GM21526 (cell line): ENCODE data around the gene ZNRF3.
"Not testable (repeated sequence)": the region's sequence is repeated elsewhere in the genome, so short reads cannot be mapped to it uniquely, and the experiment has no call there.

Experiments
- ATAC-seq: cut with Tn5 transposase; IDR thresholded peaks from one replicate; pipeline ENCODE4 v1.9.1; 2021; ENCODE audit warnings: moderate library complexity; ENCODE audit not compliant: unreplicated experiment, low FRiP score

The ZNRF3 gene

DNA sequence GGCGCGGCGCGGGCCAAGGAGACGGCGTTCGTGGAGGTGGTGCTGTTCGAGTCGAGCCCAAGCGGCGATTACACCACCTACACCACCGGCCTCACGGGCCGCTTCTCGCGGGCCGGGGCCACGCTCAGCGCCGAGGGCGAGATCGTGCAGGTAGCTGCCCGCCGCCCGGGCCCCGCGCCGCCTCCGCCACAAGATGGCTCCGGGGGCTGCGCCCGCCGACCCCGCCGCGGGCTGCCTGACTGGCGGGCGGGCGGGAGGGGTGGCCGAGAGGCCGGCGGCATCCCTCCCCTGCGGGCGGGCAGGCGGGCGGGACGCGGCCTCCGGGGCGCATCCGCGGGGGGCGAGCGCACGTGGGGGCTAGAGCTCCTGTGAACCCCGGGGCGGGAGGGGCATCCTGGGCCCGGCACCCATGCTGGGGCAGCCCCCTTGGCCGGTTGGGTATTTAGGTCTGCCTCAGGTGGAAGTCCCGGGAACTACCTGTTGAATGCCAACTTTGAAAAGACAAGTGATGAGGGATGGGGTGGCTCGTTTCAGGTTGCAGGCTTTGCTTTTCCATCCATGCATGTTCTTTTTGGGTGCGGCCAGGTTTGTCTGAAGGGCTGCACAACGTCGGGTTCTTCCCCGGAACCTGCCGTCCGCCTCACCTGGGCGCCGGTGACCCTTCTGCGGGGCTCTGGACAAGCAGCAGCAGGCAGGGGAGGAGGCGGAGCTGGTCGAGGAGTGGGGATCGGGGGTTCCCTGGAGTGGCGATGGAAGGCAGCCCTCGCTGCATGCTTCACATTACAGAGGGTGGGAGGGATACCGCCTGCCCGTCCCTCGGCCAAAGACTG lies 760 bp downstream of the ZNRF3 start:
- ATAC-seq: no peak

- no peak for ATAC-seq
Observed at GRCh38 chr22:28884747-28885350, 1.5 kb downstream of the ZNRF3 start.

DNA sequence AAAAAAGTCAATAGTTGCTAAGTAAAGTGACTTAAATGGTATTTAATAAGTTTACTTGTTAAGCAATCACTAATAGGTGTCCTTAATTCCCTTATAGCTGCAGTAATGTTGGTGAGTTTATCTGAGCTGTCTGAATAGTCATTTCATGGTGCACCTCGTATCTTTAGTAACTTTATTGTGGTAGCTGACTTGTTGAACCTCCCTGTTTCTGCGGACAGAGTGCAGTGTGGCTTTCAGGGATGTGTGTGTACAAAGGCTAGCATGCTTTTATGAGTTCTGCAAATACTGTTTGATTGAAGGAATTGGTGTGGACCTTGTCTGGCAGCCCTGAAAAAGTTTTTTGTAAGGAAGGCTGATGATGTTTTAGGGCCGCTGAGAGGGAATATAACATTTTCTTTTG lies 2.6 kb downstream of the ZNRF3 start:
- no peak for ATAC-seq

DNA sequence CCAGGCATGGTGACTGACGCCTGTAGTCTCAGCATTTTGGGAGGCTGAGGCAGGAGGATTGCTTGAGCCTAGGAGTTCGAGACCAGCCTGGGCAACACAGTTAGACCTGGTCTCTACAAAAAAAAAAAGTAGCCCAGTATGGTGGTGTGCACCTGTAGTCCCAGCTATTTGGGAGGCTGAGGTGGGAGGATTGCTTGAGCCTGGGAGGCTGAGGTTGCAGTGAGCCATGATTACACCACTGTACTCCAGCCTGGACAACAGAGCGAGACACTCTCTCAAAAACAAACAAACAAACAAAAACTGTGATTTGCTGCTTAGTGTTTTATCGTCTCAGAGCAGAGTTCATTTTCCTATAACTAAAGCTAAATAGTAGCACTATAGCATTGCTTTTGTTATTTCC lies 3.3 kb downstream of the ZNRF3 start:
- ATAC-seq: not testable (repeated sequence)

DNA sequence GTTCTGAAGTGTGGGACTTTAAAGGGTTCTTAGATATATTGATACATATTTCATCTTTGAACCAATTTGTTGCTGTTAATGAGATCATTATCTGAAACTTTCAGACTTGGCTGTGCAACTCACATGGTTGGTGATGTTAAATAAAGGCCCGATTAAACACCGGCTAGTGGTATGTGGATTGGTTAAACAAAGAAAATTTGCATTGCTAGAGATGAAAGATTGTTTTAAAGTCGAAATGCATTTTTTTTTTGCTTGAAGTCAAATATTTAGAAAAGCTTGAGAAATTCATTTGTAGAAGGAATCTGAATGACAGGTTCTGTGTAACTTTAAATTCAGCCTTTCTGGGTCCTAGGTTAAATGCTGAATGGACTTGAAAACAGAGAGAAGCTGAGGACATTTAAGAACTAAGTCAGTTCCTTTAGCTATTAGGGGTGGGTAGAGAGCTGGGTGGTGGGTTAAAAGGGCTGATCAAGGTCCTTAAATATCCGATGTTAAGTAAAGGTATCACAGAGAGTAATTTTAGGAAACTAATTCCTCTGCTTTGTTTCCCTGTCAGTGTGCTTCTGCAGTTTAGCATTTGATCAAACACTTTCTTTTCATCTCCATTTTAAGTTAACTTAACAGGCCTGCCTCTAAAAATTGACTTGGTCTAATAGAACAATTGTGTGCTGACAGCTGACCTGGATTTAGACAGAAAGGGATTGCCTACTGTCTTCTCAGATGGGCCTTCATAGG lies 4.5 kb downstream of the ZNRF3 start:
- ATAC-seq: no peak

DNA sequence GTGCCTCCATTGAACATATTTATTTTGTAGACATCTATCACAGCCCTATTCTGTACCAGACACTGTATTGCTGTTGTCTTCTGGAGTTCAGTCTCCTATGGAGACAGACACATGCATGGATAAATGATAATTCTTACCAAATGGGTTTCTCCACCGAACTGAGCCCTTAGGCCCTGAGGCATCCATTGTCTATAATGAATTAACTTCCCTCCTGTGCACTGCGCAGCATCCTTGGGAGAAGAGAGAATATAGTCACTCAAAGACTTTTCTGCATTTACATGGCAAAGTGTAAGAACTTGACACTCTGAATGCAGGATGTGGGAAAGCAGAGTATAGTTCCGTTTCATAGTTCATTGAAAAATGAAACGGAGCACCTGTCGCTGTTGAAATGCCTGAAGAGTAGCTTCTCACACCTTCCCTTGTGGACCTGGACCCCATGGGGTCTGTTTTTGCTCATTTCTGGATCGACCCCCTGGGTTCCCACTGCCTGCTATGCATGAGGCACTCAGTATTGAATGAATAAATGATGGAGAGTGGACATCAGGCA lies 6.2 kb downstream of the ZNRF3 start:
- ATAC-seq: no peak

- ATAC-seq: no peak
Observed at GRCh38 chr22:28891156-28891733, 7.9 kb downstream of the ZNRF3 start.

DNA sequence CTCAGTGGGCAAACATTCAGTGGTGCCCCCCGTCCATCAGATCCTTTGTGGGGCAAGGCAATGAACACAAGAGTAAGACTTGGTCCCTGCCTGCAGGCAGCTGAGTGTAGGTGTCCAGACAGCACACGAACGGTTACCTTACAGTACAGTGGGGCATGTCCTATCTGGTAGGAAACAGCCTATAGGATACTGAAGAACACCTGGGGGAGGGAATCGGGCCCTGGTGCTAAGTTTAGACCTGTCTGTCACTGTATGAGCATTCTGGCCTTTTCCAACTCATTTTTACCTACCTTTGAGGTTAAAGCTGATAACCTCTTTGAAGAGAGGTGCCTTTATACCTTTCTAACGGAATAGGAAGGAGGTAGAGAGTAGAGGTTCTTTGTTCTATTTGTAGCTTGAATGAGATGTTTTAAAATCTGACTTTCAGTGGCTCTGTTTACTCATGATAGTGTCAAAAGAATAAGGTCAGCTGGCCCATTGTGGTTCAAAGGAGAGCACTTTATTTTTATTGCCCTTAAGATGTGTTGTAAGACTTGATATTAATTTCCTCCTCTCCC lies 8.9 kb downstream of the ZNRF3 start:
- ATAC-seq: no peak

DNA sequence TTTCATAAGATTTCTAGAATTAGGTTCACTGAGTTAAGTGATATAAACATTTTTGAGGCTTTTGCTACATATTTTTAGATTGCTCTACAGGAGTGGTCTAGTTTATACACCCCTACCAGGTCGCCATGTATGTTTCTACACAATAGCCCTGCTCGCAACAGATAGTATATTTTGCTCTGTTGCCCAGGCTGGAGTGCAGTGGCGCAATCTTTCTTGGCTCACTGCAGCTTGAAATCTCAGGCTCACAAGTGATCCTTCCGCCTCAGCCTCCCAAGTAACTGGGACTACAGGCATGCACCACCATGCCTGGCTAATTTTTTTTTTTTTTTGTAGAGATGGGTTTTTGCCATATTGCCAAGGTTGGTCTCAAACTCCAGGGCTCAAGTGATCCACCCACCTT lies 10.4 kb downstream of the ZNRF3 start:
- ATAC-seq: no peak

- ATAC-seq: no peak
Observed at GRCh38 chr22:28894334-28894733, 11.0 kb downstream of the ZNRF3 start.

DNA sequence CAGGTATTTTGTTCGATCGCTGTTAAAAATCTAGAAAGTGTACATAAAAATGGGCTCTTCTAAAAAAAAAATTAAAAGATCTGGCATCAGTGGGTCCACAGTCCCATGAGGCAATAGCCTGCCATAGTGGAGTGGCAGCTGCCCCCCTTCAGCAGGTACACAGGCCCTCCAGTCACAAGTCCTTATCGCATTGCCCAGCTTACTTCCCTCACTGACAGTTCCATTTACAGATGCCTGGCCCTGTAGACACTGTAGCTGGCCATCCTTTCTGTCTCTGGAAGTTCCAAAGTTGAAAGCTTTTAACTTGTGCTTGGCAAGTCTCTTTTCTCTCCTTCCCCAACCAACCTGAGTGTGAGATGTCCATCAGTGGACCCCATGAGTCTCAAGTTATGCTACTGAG lies 11.4 kb downstream of the ZNRF3 start:
- ATAC-seq: no peak

GRCh38 chr22:28896611-28897010 lies 13.2 kb downstream of the ZNRF3 start:
- ATAC-seq: no peak

DNA sequence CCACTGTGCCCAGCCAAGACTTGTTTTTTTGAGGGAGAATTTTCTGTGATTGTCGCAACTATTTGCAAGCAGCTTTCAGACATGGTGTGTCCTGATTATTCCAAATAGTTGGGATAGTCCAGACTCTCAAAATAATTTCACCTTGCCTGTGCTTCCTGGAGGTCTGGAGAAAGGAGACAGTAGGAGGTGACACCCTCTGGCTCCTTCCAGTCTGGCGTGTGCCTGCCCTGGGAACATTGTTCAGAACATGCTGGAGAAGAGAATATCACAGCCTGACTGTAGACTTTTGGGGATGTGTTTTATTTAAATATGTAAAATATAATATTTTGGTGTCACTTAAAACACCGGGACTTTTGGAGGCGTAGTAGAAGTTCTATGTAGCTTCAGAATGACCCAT lies 14.9 kb downstream of the ZNRF3 start:
- ATAC-seq: no peak

DNA sequence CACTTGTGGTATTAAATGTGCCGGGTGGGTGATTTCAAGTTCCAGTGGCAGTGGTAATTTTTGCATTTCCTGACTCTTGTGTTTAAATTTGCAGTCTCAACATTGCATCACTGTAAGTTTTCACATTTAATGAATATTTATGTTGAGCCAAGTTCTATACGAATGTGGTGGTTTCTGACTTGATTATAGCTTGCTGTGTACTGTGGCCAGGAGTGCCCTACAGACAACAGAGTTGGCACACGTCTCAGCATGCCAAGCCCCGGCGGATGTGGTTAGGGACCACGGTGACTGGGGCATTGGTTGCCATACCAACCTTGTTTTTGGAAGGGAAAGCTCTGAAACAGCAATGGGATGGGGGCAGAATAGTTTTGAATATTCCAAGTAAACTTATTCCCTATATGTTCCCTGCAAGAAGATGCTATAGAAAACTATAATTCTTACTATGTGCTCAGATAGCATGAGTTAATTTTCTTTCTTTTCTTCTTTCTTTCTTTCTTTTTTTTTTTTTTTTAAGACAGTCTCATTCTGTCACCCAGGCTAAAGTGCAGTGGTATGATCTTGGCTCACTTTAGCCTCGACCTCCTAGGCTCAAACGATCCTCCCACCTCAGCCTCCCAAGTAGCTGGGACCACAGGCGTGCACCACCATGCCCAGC lies 16.0 kb downstream of the ZNRF3 start:
- ATAC-seq: no peak

DNA sequence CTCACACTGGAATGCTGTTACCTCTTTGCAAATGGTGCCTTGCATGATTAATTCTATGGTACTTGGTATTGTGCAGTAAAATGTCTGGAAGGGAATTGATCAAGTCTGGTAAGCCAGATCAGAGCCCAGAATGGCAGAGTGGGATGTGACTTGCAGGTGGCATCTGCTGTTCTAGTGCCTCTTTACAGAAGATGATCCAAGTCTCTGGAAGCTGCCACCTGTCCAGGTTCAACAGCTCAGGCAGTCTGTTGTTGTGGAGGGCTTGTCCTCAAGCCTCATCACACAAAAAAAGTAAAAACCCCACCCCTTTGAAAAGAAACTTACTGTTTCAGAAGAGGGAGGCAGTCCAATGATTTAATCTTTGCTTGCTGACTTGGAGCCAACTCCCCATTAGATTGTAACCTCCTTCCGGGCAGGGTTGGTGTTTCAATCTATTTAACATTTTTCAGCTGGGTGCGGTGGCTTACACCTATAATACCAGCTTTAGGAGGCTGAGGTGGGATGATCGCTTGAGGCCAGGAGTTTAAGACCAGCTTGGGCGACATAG lies 17.1 kb downstream of the ZNRF3 start:
- ATAC-seq: no peak

DNA sequence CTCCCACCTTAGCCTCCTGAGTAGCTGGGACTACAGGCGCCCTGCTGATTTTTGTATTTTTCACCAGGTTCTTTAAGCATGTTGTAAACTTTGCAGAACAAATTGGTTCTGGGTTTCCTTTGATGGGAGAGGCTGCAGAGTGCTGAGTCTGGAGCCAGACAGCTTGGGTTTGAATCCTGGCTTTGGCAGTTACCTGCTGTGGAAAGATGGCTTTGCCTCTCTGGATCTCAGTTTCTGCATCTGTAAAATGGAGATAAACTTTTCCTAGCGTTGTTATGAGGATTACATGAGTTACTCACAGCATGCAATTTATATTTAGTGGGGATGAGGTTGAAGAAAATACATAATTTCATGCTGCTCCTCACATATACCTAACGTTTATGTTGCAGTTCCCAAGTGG lies 19.1 kb downstream of the ZNRF3 start:
- no peak for ATAC-seq

DNA sequence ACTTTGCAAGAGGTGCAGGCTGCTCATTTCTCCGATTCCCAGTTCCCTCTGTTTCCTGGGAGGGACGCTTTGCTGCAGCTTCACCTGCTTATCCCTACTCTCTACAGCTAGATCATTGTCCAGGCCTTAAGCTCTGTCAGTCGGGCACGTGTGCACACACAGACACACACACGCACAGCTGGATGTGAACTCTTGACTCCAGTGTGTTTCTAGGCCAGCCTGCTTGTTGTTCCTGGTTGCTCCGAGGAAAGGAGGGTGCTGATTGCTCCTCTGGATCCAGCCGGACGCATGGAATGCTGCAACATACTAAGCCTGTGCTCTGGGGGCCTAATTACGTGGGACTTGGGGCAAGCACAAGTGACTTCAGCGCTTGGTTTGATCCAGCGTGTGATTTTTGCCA lies 19.7 kb downstream of the ZNRF3 start:
- no peak for ATAC-seq

GRCh38 chr22:28903729-28904128 lies 20.4 kb downstream of the ZNRF3 start:
- no peak for ATAC-seq

- ATAC-seq: no peak
Observed at GRCh38 chr22:28904211-28904896, 21.0 kb downstream of the ZNRF3 start.
